HCT116 (cell line): Measurements from ENCODE around the gene RAC2. TPM values are rescaled to one million over a fixed set of nuclear protein-coding genes. Genes with fewer than 3 reads are reported as not detected.

Source experiments
- ATAC-seq: fragments of 200-7000 bp; cut with Tn5 transposase; 2 replicates; pipeline ENCODE4 v1.9.1; 2020; ENCODE audit warnings: mild to moderate bottlenecking, moderate library complexity
- BruUV-seq: library from RNA; stranded (reverse); fragments of 400-500 nt; replicated peaks from 2 replicates; lab custom pipeline; 2021; lab: Mats Ljungman, UMichigan
- CTCF ChIA-PET: fragments of 300-600 bp; sonication (Branson Sonifier 250); formaldehyde crosslinking; loops from one replicate; lab custom pipeline; 2021; ENCODE audit warnings: antibody characterized with exemption; lab: Charles Lee
- POLR2A ChIA-PET: fragments of 300-600, 350-600 bp; sonication (Branson Sonifier 250); formaldehyde crosslinking; loops from one replicate; lab custom pipeline; 2021; ENCODE audit warnings: antibody characterized with exemption; lab: Charles Lee
- RAD21 ChIA-PET, 2 experiments: fragments of 300-600 bp; sonication (Branson Sonifier 250); formaldehyde crosslinking; loops; one replicate each; lab custom pipeline; 2023; ENCODE audit warnings: low total read pairs in 2 of 2; ENCODE audit not compliant: uncharacterized antibody in 2 of 2, unreplicated experiment in 2 of 2, low non-redundant PET in 1 of 2; lab: Charles Lee
- DNase-seq: peaks from one replicate; pipeline ENCODE4 v3.0.0-alpha.2; 2010; ENCODE audit warnings: low read depth, low spot score
- H2AFZ ChIP-seq: fragments of 200-600 bp; shearing (Covaris generic), sonication (generic); 2 replicates; pipeline ENCODE4 v1.6.1; 2017; ENCODE audit warnings: low read depth, mixed run types, mixed read lengths, antibody characterized with exemption, low read length; ENCODE audit not compliant: poor library complexity, severe bottlenecking
- H3K27ac ChIP-seq: 2 replicates; pipeline ENCODE4 v1.5.1; 2012; ENCODE audit warnings: low read depth, low read length
- H3K27me3 ChIP-seq: fragments of 200-600 bp; sonication (generic); 2 replicates; pipeline ENCODE4 v1.6.1; 2016; ENCODE audit warnings: mixed run types, low read length, mixed read lengths; ENCODE audit not compliant: insufficient read depth
- H3K36me3 ChIP-seq, 2 experiments: fragments of 200-500 bp in 1 of 2; fragments of 200-600 bp in 1 of 2; sonication (Bioruptor generic) in 1 of 2; sonication (generic) in 1 of 2; 2 replicates each; pipeline versions ENCODE4 v1.5.1 to v1.6.1; 2014 to 2016; ENCODE audit warnings: low read length in 2 of 2, inconsistent platforms in 1 of 2, mixed read lengths in 1 of 2, mixed run types in 1 of 2; ENCODE audit not compliant: insufficient read depth in 2 of 2, control insufficient read depth in 1 of 2
- H3K4me1 ChIP-seq, 2 experiments: fragments of 200-600 bp in 1 of 2; sonication (generic) in 1 of 2; 2 replicates each; pipeline versions ENCODE4 v1.5.1 to v1.6.1; 2012 to 2017; ENCODE audit warnings: low read length in 2 of 2, inconsistent platforms in 1 of 2, mild to moderate bottlenecking in 1 of 2, mixed read lengths in 1 of 2, mixed run types in 1 of 2, moderate library complexity in 1 of 2; ENCODE audit not compliant: insufficient read depth in 2 of 2, control insufficient read depth in 1 of 2
- H3K4me2 ChIP-seq: fragments of 200-600 bp; sonication (generic); 2 replicates; pipeline ENCODE4 v1.6.1; 2017; ENCODE audit warnings: mixed run types, low read length, mixed read lengths
- H3K4me3 ChIP-seq, 2 experiments: fragments of 200-600 bp in 1 of 2; sonication (generic) in 1 of 2; replicated peaks in 1 of 2; 2 replicates each; pipeline ENCODE4 v1.5.1; 2011 to 2016; ENCODE audit warnings: low read length in 2 of 2, control low read depth in 1 of 2, low read depth in 1 of 2, mild to moderate bottlenecking in 1 of 2, mixed read lengths in 1 of 2, mixed run types in 1 of 2
- H3K79me2 ChIP-seq: fragments of 200-600 bp; sonication (generic); 2 replicates; pipeline ENCODE4 v1.6.1; 2017; ENCODE audit warnings: mild to moderate bottlenecking, mixed run types, low read length, moderate library complexity, mixed read lengths; ENCODE audit not compliant: insufficient read depth
- H3K9ac ChIP-seq: fragments of 200-600 bp; sonication (generic); 2 replicates; pipeline ENCODE4 v1.6.1; 2016; ENCODE audit warnings: low read length, mixed read lengths
- H3K9me2 ChIP-seq: fragments of 200-600 bp; sonication (generic), shearing (Covaris generic); 2 replicates; pipeline ENCODE4 v1.6.1; 2017; ENCODE audit warnings: mixed run types, mild to moderate bottlenecking, moderate library complexity; ENCODE audit not compliant: insufficient read depth
- H3K9me3 ChIP-seq, 2 experiments: fragments of 200-500 bp in 1 of 2; fragments of 200-600 bp in 1 of 2; sonication (Bioruptor generic) in 1 of 2; sonication (generic) in 1 of 2; 2 replicates each; pipeline ENCODE4 v1.6.1; 2014 to 2017; ENCODE audit warnings: low read length in 2 of 2, mixed read lengths in 2 of 2, inconsistent platforms in 1 of 2, low read depth in 1 of 2, mild to moderate bottlenecking in 1 of 2, mixed run types in 1 of 2, moderate library complexity in 1 of 2; ENCODE audit not compliant: control insufficient read depth in 1 of 2, insufficient read depth in 1 of 2
- H4K20me1 ChIP-seq: fragments of 200-600 bp; sonication (generic), shearing (Covaris generic); 2 replicates; pipeline ENCODE4 v1.6.1; 2017; ENCODE audit warnings: mixed run types, mild to moderate bottlenecking, moderate library complexity; ENCODE audit not compliant: insufficient read depth
- EZH2phosphoT487 ChIP-seq: fragments of 200-600 bp; IDR thresholded peaks from 2 replicates; pipeline ENCODE4 v1.6.1; 2018; ENCODE audit warnings: antibody characterized with exemption, borderline replicate concordance
- FOSL1 ChIP-seq: IDR thresholded peaks from 2 replicates; pipeline ENCODE4 v1.6.1; 2012; ENCODE audit warnings: low read depth
- JUND ChIP-seq: IDR thresholded peaks from 2 replicates; pipeline ENCODE4 v1.6.1; 2012
- MAX ChIP-seq: IDR thresholded peaks from 2 replicates; pipeline ENCODE4 v1.6.1; 2012
- POLR2AphosphoS5 ChIP-seq: IDR thresholded peaks from 2 replicates; pipeline ENCODE4 v1.6.1; 2011; ENCODE audit warnings: mild to moderate bottlenecking, low read depth, low read length, moderate library complexity
- RAD21 ChIP-seq: IDR thresholded peaks from 2 replicates; pipeline ENCODE4 v1.6.1; 2012; ENCODE audit warnings: low read depth, mild to moderate bottlenecking
- SP1 ChIP-seq: IDR thresholded peaks from 2 replicates; pipeline ENCODE4 v1.6.1; 2012; ENCODE audit warnings: low read depth
- SRF ChIP-seq: IDR thresholded peaks from 2 replicates; pipeline ENCODE4 v1.6.1; 2012; ENCODE audit warnings: low read depth
- TCF7L2 ChIP-seq: IDR thresholded peaks from 2 replicates; pipeline ENCODE4 v1.7.0; 2011; ENCODE audit warnings: borderline replicate concordance, inconsistent platforms; ENCODE audit not compliant: insufficient read depth, insufficient read length; ENCODE audit errors: extremely low read depth
- ZBTB33 ChIP-seq: IDR thresholded peaks from 2 replicates; pipeline ENCODE4 v1.6.1; 2011; ENCODE audit warnings: mild to moderate bottlenecking, low read length, moderate library complexity; ENCODE audit not compliant: insufficient replicate concordance; ENCODE audit errors: extremely low read depth
- intact Hi-C: fragments of 100-400 bp; cut with micrococcal nuclease; formaldehyde crosslinking; loops from 2 replicates; pipeline ENCODE4 v1.10.0; 2022
- total RNA-seq: library from RNA; stranded (reverse); gene quantifications from one replicate; pipeline ENCODE4 v1.2.1, GENCODE V29; 2021; ENCODE audit not compliant: unreplicated experiment

Gene RAC2
- total RNA-seq, 1 experiment from 2014 or later = 62.0 TPM

GRCh38 chr22:37192204-37192603 lies 51.9 kb downstream of the RAC2 start:
- Histone ChIP-seq H3K9me3 (no peaks in the 10 kb centered on the region), H3K27ac (no peak overlapping the region), H3K79me2 (no peaks in the 10 kb centered on the region), H3K9me2 (no peaks in the 10 kb centered on the region), H3K9ac (no peak overlapping the region), H2AFZ (no peak overlapping the region), H3K4me3 (no peak overlapping the region), H4K20me1 (no peaks in the 10 kb centered on the region), H3K4me1 (peaks cover 62 to 97% of the 10 kb centered on the region in 2 experiments), H3K4me2 (no peak overlapping the region), H3K36me3 (no peaks in the 10 kb centered on the region), H3K27me3 (no peaks in the 10 kb centered on the region)
- TF ChIP-seq SP1 (no peak), SRF (no peak), ZBTB33 (no peak), POLR2AphosphoS5 (no peak), RAD21 (no peak), FOSL1 (no peak), MAX (no peak), EZH2phosphoT487 (no peak), JUND (no peak), TCF7L2 (no peak)
- DNase-seq (no peak), ATAC-seq (no peak)
- BruUV-seq = no TSS peak
- intact Hi-C loops = loop anchor here (10.0 kb wide), 2 partner anchors 57 to 337 kb away; no protein-coding TSS in a partner anchor
- ChIA-PET RAD21 (no interaction called here), POLR2A (no interaction called here), CTCF (no interaction called here)
